Peyer's patch (tissue), 4 donors: ENCODE measurements around the gene GH2.
"Not testable (repeated sequence)": the region's sequence is repeated elsewhere in the genome, so short reads cannot be mapped to it uniquely, and the experiment has no call there.

Source experiments
- POLR2A ChIP-seq, 2 donors: fragments of 450-650 bp; IDR thresholded peaks; one replicate each; pipeline ENCODE4 v1.5.1; 2017; ENCODE audit warnings: antibody characterized with exemption in 2 of 2, mild to moderate bottlenecking in 2 of 2, moderate library complexity in 2 of 2
- TF ChIP-seq, protein P1 (sequence below), 6 experiments: fragments of 450-650 bp in 4 of 6; fragments of 200-600 bp in 2 of 6; sonication (generic) in 1 of 6; IDR thresholded peaks; one replicate each; pipeline ENCODE4 v1.5.1; 2017 to 2019; ENCODE audit warnings: antibody characterized with exemption in 6 of 6, mild to moderate bottlenecking in 3 of 6, moderate library complexity in 1 of 6

DNA sequence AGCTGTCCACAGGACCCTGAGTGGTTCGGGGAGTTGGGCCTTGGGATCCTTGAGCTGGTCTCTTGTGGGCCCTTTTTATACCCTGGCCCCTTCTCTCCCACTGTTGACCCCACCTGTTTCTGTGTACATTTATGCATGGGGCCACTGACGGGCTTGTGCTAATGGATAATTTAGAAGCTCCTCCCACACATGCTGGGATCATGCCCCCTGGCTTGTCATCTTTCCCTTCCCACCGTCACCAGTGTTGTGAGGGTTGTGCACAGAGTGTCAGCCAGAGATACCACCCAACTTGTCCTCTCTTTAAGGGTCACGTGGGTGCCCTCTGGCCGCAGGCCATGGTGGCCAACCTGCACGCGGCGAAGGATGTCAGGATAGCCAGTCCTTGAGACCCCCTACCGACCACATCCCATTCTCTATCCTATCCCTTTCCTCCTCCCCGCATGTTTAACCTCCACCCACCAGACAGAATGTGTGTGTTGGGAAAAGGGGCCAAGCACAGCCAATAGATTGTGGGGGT, 37.1 kb upstream of the GH2 start, which contains the start of gene GH1:
- TF ChIP-seq, protein P1, sequence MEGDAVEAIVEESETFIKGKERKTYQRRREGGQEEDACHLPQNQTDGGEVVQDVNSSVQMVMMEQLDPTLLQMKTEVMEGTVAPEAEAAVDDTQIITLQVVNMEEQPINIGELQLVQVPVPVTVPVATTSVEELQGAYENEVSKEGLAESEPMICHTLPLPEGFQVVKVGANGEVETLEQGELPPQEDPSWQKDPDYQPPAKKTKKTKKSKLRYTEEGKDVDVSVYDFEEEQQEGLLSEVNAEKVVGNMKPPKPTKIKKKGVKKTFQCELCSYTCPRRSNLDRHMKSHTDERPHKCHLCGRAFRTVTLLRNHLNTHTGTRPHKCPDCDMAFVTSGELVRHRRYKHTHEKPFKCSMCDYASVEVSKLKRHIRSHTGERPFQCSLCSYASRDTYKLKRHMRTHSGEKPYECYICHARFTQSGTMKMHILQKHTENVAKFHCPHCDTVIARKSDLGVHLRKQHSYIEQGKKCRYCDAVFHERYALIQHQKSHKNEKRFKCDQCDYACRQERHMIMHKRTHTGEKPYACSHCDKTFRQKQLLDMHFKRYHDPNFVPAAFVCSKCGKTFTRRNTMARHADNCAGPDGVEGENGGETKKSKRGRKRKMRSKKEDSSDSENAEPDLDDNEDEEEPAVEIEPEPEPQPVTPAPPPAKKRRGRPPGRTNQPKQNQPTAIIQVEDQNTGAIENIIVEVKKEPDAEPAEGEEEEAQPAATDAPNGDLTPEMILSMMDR (IDR thresholded peaks at IDR 0.05): not testable (repeated sequence)
- TF ChIP-seq POLR2A (IDR thresholded peaks at IDR 0.05): not testable (repeated sequence)
